Neural cell (in vitro differentiated cells): ENCODE measurements around the gene ADM2.

Experiments
- CTCF ChIP-seq: fragments of 450-650 bp; IDR thresholded peaks from 2 replicates; pipeline ENCODE4 v1.5.1; 2014; ENCODE audit warnings: antibody characterized with exemption, mild to moderate bottlenecking, moderate library complexity; ENCODE audit not compliant: poor library complexity, severe bottlenecking
- EP300 ChIP-seq: fragments of 450-650 bp; conservative IDR thresholded peaks from 2 replicates; pipeline ENCODE4 v1.6.1; 2014; ENCODE audit warnings: antibody characterized with exemption, mild to moderate bottlenecking, moderate library complexity; ENCODE audit not compliant: poor library complexity, severe bottlenecking
- MXI1 ChIP-seq: fragments of 450-650 bp; conservative IDR thresholded peaks from 2 replicates; pipeline ENCODE4 v1.6.1; 2014; ENCODE audit warnings: antibody characterized with exemption, mild to moderate bottlenecking; ENCODE audit not compliant: poor library complexity, severe bottlenecking
- POLR2AphosphoS5 ChIP-seq: IDR thresholded peaks from 2 replicates; pipeline ENCODE4 v1.6.1; 2012
- TAF1 ChIP-seq: IDR thresholded peaks from 2 replicates; pipeline ENCODE4 v1.6.1; 2012; ENCODE audit warnings: low read depth

- TF ChIP-seq CTCF (no peak), TAF1 (no peak), EP300 (no peak), POLR2AphosphoS5 (peak; percentile 34), MXI1 (no peak)
Observed at GRCh38 chr22:50445071-50445879, 36.1 kb upstream of the ADM2 start.
